Thyroid gland (tissue), 4 donors: ENCODE measurements around the gene PRX. TPM values are rescaled to one million over a fixed set of nuclear protein-coding genes. Genes with fewer than 3 reads are reported as not detected.

ENCODE experiments used
- DNase-seq, 2 donors: peaks; one replicate each; pipeline ENCODE4 v3.0.0-alpha.2; 2019
- H3K27ac ChIP-seq, 3 donors: fragments of 200-600 bp; sonication (generic); 1 replicate in 2 of 3; 2 replicates in 1 of 3; pipeline ENCODE4 v1.5.1; 2016 to 2019; ENCODE audit warnings: mild to moderate bottlenecking in 1 of 3, moderate library complexity in 1 of 3
- H3K27me3 ChIP-seq: fragments of 200-600 bp; sonication (generic); one replicate; pipeline ENCODE4 v1.5.1; 2019
- H3K36me3 ChIP-seq, 2 donors: fragments of 200-600 bp; sonication (generic); one replicate each; pipeline ENCODE4 v1.5.1; 2016 to 2019
- H3K4me1 ChIP-seq, 2 donors: fragments of 200-600 bp; sonication (generic); one replicate each; pipeline ENCODE4 v1.5.1; 2017 to 2019
- H3K4me3 ChIP-seq, 3 donors: fragments of 200-600 bp; sonication (generic); replicated peaks in 1 of 3; 1 replicate in 2 of 3; 2 replicates in 1 of 3; pipeline ENCODE4 v1.5.1; 2016; ENCODE audit warnings: mild to moderate bottlenecking in 1 of 3
- H3K9me3 ChIP-seq: fragments of 200-600 bp; sonication (generic); one replicate; pipeline ENCODE4 v1.5.1; 2017
- POLR2A ChIP-seq, 2 donors: fragments of 450-650 bp; IDR thresholded peaks; one replicate each; pipeline ENCODE4 v1.6.1; 2017; ENCODE audit warnings: antibody characterized with exemption in 2 of 2, mild to moderate bottlenecking in 2 of 2, moderate library complexity in 1 of 2
- WGBS, 2 donors: methylation state at CpG; one replicate each; pipeline ENCODE4 v1.1.5; 2017; 5-methylcytosine and 5-hydroxymethylcytosine counted together
- intact Hi-C: fragments of 100-400 bp; cut with DNase I; formaldehyde crosslinking; loops from one replicate; pipeline ENCODE4 v1.15.1; 2023
- total RNA-seq, 4 donors: library from RNA; depleted of rRNA; stranded (reverse); fragments of >200 nt; gene quantifications; one replicate each; pipeline ENCODE4 v1.2.3, GENCODE V29; 2016
- TF ChIP-seq, protein P1 (sequence below), 6 experiments: fragments of 200-600 bp in 3 of 6; fragments of 450-650 bp in 3 of 6; sonication (generic) in 3 of 6; IDR thresholded peaks; one replicate each; pipeline ENCODE4 v1.5.1; 2016 to 2019; ENCODE audit warnings: antibody characterized with exemption in 6 of 6, mild to moderate bottlenecking in 2 of 6, inconsistent platforms in 1 of 6, moderate library complexity in 1 of 6

PRX gene
- total RNA-seq, 4 donors from 2014 or later: 7.3 to 27.5 (median 10.3) TPM

DNA sequence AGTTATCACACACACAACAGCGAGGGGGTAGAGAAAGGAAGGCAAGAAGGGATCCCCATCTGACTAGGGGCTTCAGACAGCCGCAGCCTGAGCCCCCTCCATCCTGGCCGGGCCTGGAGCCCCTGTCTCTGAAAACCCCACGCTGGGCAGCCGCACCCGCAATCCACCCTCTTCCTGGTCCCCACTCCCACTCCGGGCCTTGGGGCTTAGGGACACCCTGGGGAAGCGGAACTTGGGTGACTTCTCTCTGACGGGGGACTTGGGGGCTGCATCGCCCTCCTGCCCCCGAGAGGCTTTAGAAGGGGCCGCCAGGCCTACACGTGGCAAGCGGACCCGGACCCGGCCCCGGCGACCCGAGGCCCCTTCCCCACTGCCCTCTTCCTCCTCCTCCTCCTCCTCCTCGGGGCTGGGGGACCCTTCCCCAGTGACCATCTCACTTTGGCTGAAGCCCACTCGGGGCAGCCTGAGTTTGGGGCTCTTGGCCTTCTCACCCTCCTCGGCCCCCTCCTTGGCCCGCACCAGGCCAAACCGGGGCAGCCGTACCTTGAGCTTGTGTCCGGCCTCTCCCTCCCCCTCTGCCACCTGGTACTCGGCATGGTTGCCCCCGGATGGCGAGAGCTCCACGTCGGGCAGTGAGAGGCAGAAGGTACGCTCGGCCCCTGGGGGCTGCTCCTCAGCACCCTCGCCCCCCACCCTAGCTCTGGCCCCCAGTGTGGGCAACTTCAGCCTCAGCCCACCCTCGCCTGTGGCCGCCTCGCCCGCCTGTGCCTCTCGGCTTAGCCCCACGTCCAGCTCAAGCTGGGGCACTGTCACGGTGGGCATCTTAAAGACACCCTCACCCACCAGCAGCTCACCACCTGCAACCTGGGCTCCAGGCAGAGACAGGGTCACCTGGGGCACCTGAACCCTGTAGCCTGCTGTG is 19.0 kb downstream of the PRX start:
- WGBS, 2 donors: 89 to 91% methylated on average over 16 to 34 of the region's 41 CpGs
- Histone ChIP-seq H3K27ac (no peak overlapping the region), H3K4me1 (peaks cover 6 to 10% of the 10 kb centered on the region in 2 donors), H3K27me3 (no peaks in the 10 kb centered on the region), H3K4me3 (no peak overlapping the region), H3K36me3 (peaks cover 0 to 4% of the 10 kb centered on the region in 2 donors), H3K9me3 (no peaks in the 10 kb centered on the region)
- no peak for TF ChIP-seq POLR2A (IDR thresholded peaks at IDR 0.05)
- TF ChIP-seq, protein P1, sequence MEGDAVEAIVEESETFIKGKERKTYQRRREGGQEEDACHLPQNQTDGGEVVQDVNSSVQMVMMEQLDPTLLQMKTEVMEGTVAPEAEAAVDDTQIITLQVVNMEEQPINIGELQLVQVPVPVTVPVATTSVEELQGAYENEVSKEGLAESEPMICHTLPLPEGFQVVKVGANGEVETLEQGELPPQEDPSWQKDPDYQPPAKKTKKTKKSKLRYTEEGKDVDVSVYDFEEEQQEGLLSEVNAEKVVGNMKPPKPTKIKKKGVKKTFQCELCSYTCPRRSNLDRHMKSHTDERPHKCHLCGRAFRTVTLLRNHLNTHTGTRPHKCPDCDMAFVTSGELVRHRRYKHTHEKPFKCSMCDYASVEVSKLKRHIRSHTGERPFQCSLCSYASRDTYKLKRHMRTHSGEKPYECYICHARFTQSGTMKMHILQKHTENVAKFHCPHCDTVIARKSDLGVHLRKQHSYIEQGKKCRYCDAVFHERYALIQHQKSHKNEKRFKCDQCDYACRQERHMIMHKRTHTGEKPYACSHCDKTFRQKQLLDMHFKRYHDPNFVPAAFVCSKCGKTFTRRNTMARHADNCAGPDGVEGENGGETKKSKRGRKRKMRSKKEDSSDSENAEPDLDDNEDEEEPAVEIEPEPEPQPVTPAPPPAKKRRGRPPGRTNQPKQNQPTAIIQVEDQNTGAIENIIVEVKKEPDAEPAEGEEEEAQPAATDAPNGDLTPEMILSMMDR (IDR thresholded peaks at IDR 0.05): no peak
- intact Hi-C loops: no loop called here
- DNase-seq: no peak

- Histone ChIP-seq H3K4me1 (peaks cover 6 to 10% of the 10 kb centered on the region in 2 donors), H3K9me3 (no peaks in the 10 kb centered on the region), H3K4me3 (no peak overlapping the region), H3K27ac (no peak overlapping the region), H3K27me3 (no peaks in the 10 kb centered on the region), H3K36me3 (peaks cover 0 to 4% of the 10 kb centered on the region in 2 donors)
- no peak for TF ChIP-seq POLR2A (IDR thresholded peaks at IDR 0.05)
- TF ChIP-seq, protein P1 (IDR thresholded peaks at IDR 0.05): peak in 4 of 6 experiments; percentile 18 to 33 (median 23)
- intact Hi-C loops: no loop called here
- WGBS, 2 donors: 35 to 55% methylated on average over 8 to 9 of the region's 9 CpGs
- DNase-seq: peak; percentile 35 to 40
Measured at GRCh38 chr19:40392894-40393517, 20.2 kb downstream of the PRX start.

GRCh38 chr19:40392123-40392522 is 21.1 kb downstream of the PRX start:
- no peak for DNase-seq
- TF ChIP-seq POLR2A (IDR thresholded peaks at IDR 0.05): no peak
- TF ChIP-seq, protein P1 (IDR thresholded peaks at IDR 0.05): no peak
- intact Hi-C loops: no loop called here
- Histone ChIP-seq H3K4me1 (peaks cover 6 to 10% of the 10 kb centered on the region in 2 donors), H3K9me3 (no peaks in the 10 kb centered on the region), H3K36me3 (no peaks in the 10 kb centered on the region), H3K27me3 (no peaks in the 10 kb centered on the region), H3K4me3 (no peak overlapping the region), H3K27ac (no peak overlapping the region)
- WGBS, 2 donors: 78 to 83% methylated on average over 8 of the region's 8 CpGs

- Histone ChIP-seq H3K4me3 (no peak within 1 kb of the TSS), H3K4me1 (peaks cover 6 to 10% of the 10 kb centered on the region in 2 donors), H3K27me3 (no peaks in the 10 kb centered on the region), H3K27ac (no peak within 1 kb of the TSS), H3K36me3 (no peaks in the 10 kb centered on the region), H3K9me3 (no peaks in the 10 kb centered on the region)
- TF ChIP-seq, protein P1 (IDR thresholded peaks at IDR 0.05): no peak
- no peak for TF ChIP-seq POLR2A (IDR thresholded peaks at IDR 0.05)
- intact Hi-C loops: no loop called here
- 85 to 88% methylated on average over 8 to 10 of the region's 10 CpGs for WGBS, 2 donors
- no peak for DNase-seq
Measured at GRCh38 chr19:40390084-40390742, 23.0 kb downstream of the PRX start, which contains the start of gene HIPK4. Gene HIPK4 (minus strand): TSS chr19:40390181. CDS start chr19:40389902, 279 bp downstream.
